ENCODE measurements around the gene UBQLN2. TPM values are rescaled to one million over a fixed set of nuclear protein-coding genes. Genes with fewer than 3 reads are reported as not detected.

The UBQLN2 gene
- total and polyA plus RNA-seq, 3 donors from 2014 or later: 11.5 to 17.3 (median 12.8) TPM

DNA sequence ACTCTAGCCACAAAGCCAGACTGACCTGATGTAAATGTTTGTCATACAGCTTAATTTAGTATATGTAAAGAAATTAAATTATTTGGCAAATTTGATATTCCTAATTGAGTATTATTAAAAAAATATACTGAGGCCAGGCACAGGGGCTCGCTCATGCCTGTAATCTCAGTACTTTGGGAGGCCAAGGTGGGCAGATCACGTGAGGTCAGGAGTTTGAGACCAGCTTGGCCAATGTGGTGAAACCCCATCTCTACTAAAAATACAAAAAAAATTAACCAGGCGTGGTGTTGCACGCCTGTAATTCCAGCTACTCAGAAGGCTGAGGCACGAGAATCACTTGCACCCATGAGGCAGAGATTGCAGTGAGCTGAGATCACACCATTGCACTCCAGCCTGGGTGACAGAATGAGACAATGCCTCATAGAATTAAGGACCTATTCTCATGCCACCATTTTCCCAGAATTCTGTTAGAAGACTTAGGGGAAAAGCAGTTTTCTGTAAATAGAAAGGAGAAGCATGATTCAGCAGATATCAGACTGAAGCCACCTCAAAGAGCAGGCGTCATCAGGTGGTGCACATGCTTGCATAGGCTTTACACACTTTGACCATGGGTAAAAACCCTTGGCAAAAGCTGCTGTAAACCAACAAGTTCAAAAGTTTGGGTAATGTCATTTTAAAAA is 6.1 kb downstream of the UBQLN2 start:
- no peak for TF ChIP-seq POLR2A (IDR thresholded peaks at IDR 0.05)
- no peak for TF ChIP-seq CTCF (IDR thresholded peaks at IDR 0.05)
- intact Hi-C loops (cut with DNase I; ENCODE audit: low total_unique reads): no loop called here
- Histone ChIP-seq H3K36me3 (ENCODE audit: low read depth, missing control alignments) (no peaks in the 10 kb centered on the region), H3K4me1 (no peaks in the 10 kb centered on the region), H3K4me3 (no peak overlapping the region), H3K27ac (no peak overlapping the region), H3K9me3 (no peaks in the 10 kb centered on the region), H3K27me3 (no peaks in the 10 kb centered on the region)
- 72 to 86% methylated on average over 5 to 6 of the region's 6 CpGs for WGBS, 2 donors
- no peak for DNase-seq

DNA sequence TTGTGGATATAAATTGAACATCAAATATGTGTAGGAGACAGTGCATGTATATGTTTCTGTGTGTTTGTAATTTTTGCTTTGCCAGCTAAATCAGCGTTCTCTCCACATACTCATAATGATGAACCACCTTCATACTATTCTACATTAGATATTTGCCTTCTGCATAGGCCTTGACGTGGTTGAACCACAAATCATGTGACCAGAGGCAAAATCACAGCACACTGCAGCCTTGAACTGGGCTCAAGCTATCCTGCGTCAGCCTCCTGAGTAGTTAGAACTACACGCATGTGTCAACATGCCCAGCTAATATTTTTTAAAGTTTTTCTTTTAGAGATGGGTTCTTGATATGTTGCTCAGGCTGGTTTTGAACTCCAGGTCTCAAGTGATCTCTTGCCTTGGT is 9.5 kb downstream of the UBQLN2 start:
- TF ChIP-seq POLR2A (IDR thresholded peaks at IDR 0.05) (no peak), CTCF (IDR thresholded peaks at IDR 0.05) (no peak)
- Histone ChIP-seq H3K4me1 (no peaks in the 10 kb centered on the region), H3K9me3 (no peaks in the 10 kb centered on the region), H3K27me3 (no peaks in the 10 kb centered on the region), H3K36me3 (ENCODE audit: low read depth, missing control alignments) (no peaks in the 10 kb centered on the region), H3K4me3 (no peak overlapping the region), H3K27ac (no peak overlapping the region)
- 39 to 70% methylated on average over 4 of the region's 4 CpGs for WGBS, 2 donors
- intact Hi-C loops (cut with DNase I; ENCODE audit: low total_unique reads): no loop called here
- no peak for DNase-seq

DNA sequence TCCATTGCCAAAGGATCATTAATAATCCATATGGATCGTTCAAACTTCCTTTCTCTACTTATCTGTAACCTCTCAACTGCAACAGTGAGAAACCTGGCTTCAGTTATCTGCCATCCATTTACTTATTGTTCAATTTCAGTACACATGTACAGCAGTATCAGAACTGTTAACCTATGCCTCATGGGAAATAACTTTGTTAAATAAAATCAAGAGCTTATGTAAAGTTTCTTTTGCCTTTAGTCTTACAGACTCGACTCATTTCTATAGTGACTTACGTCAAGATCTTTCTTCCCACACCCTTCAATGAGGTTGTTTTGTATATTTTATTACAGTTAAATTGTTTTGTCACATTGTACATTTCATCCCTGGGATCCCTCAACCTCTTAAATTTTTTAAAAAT is 11.4 kb downstream of the UBQLN2 start:
- DNase-seq: no peak
- Histone ChIP-seq H3K27ac (no peak overlapping the region), H3K4me3 (no peak overlapping the region), H3K36me3 (ENCODE audit: low read depth, missing control alignments) (no peaks in the 10 kb centered on the region), H3K27me3 (no peaks in the 10 kb centered on the region), H3K9me3 (no peaks in the 10 kb centered on the region), H3K4me1 (no peaks in the 10 kb centered on the region)
- 65 to 67% methylated on average over 3 of the region's 3 CpGs for WGBS, 2 donors
- intact Hi-C loops (cut with DNase I; ENCODE audit: low total_unique reads): no loop called here
- TF ChIP-seq CTCF (IDR thresholded peaks at IDR 0.05) (no peak), POLR2A (IDR thresholded peaks at IDR 0.05) (no peak)

DNA sequence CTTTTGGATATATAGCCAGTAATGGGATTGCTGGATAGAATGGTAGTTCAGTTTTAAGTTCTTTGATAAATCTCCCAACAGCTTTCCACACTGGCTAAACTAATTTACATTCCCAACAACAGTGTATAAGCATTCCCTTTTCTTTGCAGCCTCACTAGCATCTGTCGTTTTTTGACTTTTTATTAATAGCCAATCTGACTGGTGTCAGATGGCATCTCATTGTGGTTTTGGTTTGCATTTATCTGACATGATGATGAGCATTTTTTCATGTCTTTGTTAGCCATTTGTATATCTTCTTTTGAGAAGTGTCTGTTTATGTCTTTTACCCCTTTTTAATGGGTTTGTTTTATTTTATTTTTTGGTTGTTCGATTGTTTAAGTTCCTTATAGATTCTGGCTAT is 13.3 kb downstream of the UBQLN2 start:
- DNase-seq: no peak
- no peaks in the 10 kb centered on the region for H3K9me3 ChIP-seq
- no peak for TF ChIP-seq CTCF (IDR thresholded peaks at IDR 0.05)
- TF ChIP-seq POLR2A (IDR thresholded peaks at IDR 0.05): no peak
- no peak overlapping the region for H3K4me3 ChIP-seq
- H3K4me1 ChIP-seq: no peaks in the 10 kb centered on the region
- no peaks in the 10 kb centered on the region for H3K27me3 ChIP-seq
- H3K27ac ChIP-seq: no peak overlapping the region
- whole genome bisulfite sequencing, 2 donors: 83 to 94% methylated on average over 2 of the region's 2 CpGs
- intact Hi-C loops (cut with DNase I; ENCODE audit: low total_unique reads): no loop called here
- H3K36me3 ChIP-seq (ENCODE audit: low read depth, missing control alignments): no peaks in the 10 kb centered on the region
